Activated CD8-positive, alpha-beta memory T cell treated with anti-CD3 and anti-CD28 coated beads, Interleukin-2, amount 50 U/mL, for 24 hours (primary cell): Measurements from ENCODE around the gene DDIT3.

Experiments
- DNase-seq: peaks from one replicate; pipeline ENCODE4 v3.0.0-alpha.2; 2020; ENCODE audit errors: extremely low read depth

DDIT3 gene

GRCh38 chr12:57547288-57548012 lies 27.1 kb upstream of the DDIT3 start:
- no peak for DNase-seq

GRCh38 chr12:57546438-57547287 lies 26.3 kb upstream of the DDIT3 start, which contains the start of gene DCTN2:
TSS of gene DCTN2 (minus strand) at chr12:57547192. CDS start at chr12:57547063, 129 bp downstream.
- DNase-seq: peak; percentile 83

DNA sequence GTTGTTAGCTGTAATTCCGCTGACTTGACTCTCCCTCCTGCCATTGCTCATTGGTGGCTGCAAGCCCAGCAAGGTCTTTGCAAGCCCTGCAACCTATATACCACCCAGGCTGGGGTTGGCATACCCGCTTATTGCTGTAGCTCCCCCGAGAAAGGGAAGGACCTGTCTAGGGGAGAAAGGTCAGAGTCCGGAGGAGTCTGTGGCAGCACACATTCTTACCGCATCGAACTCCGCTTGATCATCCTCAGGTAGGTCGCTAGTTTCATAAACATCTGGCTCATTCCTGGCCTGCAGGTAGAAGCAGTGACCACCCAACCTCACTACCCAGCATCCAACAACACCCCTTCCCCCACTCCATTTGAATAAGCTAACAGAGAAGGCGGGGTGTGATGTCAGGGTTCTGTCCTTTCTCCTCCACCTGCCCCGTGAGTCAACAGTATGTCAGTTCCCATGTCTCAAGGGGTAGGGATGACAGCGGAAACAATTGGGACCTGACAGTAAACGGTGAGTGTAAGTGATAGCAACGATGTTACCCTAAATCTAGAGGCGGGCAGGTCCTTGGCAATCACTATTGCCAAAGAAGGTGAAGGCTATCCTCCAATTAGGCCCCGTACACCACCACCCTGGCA lies 25.6 kb upstream of the DDIT3 start:
- DNase-seq: no peak

DNA sequence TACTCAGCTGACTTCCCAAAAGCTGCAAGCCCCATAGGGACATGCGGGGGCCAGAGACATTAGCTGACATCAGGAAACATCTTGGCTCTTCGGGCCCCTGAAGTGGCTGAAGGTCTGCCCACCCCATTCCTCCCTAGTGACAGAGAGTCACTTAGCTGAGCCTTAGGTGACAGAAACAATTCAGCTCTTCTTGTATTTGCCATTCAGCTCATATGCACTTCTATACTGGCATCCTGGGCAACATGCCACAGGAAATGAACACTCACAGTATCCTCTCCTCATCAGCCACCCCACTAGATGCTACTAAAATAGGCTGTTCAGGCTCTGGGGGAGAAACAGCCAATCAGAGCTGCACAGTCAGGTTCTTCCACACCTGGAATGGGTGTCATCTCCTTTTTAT lies 23.3 kb upstream of the DDIT3 start:
- no peak for DNase-seq

DNA sequence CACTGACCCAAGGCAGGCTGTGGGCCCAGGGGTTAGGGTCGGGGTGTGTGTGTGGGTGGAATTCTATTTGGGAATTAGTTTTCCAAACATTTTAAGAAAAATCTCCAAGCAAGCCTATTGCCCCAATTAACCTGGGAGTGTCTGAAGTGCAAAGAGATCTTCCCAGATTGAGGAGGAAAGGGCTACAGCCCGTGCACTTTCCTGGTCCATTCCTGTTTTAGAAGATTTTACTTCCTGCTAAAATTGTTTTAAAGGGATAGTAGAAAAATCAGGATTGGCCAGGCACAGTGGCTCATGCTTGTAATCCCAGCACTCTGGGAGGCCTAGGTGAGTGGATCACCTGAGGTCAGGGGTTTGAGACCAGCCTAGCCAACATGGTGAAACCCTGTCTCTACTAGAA lies 21.4 kb upstream of the DDIT3 start:
- DNase-seq: no peak

GRCh38 chr12:57541001-57541400 lies 20.7 kb upstream of the DDIT3 start:
- no peak for DNase-seq

DNA sequence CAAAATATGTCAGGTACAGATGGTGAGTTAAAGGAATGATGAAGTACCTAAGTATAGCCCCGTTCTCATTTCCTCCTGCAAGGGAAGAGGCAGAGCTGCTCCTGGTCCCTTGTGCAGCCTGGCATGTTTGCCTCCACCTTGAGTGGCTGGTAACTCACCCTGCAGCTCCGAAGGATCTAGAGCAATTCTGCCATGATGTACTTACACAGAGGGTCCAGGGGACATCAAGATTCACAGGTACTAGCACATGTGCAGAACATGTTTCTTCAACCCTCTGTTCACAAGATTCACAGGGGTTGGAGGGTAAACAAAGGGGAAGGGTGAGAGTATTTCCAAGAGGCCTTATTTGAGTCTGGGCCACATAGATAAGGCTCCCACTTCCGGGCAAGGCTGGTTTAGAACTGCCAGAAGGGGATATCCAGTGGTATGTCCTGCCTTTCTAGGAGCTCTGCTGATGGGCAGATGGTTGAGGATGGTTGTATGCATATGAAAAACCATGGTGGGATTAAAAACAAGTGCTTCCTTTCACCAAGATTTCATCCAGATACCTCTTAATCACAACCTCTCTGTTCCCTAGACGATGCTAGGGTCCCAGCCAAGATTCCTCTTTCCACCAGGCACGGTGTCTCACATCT lies 18.9 kb upstream of the DDIT3 start:
- DNase-seq: no peak

DNA sequence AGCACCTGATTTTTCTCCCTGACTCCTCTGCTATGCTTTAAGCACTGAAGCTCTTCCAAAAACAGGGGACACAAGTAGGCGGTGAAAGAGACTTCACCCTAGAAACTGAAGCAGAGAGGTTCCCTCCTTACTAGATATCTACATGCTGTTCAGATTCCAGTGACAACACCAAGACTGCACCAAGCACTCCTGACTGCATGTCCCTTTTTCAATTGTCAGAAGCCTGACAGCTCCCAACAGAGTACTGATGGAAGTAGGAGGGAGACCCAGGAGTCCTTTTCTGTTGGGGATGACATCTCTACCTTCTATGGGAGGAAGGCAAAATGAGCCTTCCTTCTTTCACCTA lies 16.3 kb upstream of the DDIT3 start:
- DNase-seq: no peak

GRCh38 chr12:57535764-57536596 lies 15.7 kb upstream of the DDIT3 start:
- DNase-seq: no peak

DNA sequence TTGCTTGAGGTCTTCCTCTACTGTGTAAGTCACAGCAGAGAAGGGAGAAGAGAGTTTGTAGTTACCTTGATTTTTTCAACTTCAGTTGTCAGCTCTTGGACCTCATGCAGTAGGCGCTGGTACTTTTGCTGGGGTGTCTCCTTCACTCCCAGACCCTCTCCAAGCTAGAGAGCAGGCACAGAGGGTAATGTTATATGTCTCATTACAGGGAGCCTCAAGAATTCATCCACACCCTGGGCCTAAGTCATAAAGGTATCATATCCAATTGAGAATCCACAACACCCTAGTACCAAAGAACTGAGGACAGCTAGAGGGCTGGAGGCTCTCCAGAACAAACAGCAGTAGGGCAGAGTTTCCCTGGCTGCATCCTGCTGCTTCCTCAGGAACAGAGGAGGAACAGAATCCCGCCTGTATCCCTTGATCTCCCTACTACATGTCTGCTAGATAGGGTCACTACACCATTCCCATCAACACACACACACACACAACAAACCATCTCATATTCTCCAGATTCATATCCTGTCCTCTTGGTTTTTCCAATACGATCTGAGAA lies 14.8 kb upstream of the DDIT3 start:
- DNase-seq: no peak

DNA sequence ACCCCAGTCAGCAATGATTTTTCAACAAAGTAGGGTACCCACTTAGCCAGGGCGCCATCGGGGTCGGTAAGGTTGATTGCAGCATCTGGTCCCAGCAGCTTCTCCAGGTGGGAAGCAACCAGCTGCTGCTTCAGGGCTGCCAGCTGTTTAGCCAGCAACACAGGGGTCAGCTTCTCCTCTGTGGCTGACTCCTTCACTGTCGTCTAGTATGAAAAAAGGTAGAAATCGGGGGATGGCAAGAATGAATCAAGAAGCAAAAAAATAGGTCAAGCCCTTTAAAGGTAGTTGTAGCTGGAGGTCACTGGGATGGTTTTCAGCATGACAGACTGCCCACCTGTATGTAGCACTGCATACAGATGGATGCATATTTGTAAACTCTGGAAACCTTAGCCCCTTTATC lies 13.9 kb upstream of the DDIT3 start:
- no peak for DNase-seq

DNA sequence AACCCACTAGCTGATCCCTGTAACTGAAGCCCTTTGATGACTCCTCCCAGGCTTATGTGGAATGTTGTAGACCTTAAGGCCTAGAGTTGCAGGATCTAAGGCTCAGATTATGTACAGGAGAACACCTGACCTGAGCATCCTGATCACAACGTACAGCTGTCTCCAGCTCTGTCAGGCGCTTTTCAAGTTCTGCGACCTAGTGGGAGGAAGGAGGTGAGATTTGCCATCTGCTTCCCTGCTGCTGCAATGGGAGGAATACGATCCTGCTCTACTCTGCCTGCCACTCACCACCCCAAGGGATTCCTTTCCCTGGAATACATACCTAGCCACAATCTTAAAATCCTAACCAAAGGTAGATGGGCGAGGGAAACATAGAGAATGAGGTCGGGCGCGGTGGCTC lies 12.8 kb upstream of the DDIT3 start:
- no peak for DNase-seq

- DNase-seq: no peak
These were observed 11.5 kb upstream of the DDIT3 start for GRCh38 chr12:57531836-57532235.

DNA sequence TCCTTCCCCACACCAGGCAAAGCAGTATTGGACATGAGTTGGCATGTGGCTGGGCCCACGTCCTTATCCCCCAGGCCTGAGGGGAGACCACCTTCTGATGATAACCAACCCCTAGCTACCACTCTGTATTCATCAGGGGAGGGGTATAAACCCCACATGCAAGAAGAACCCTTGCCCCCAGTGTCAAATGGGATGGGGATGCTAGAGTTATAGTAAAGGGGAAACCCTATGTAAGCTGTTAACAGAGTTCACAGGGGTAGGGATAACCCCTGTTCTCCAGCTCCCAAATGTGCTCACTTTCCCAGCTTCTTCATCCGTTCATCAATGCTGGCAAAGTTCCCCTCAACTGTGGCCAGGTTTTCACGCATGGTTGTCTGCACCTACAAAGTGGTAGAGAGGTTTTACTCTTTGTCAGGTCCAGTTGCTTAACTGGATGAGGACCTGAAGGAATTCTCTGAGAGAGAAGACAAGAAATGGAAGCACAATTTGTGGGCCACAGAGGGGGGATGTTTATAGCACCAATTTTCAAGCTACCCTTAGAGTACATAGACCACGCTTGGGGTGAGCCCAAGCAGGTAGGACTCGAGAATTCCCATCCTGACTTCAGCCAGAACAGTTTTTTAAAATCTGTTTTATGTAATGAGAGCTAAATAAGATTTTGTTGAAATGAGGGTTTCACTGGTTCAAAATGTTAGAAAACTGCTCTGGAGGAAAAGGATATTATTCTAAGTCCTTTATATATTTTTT lies 10.3 kb upstream of the DDIT3 start:
- DNase-seq: no peak

DNA sequence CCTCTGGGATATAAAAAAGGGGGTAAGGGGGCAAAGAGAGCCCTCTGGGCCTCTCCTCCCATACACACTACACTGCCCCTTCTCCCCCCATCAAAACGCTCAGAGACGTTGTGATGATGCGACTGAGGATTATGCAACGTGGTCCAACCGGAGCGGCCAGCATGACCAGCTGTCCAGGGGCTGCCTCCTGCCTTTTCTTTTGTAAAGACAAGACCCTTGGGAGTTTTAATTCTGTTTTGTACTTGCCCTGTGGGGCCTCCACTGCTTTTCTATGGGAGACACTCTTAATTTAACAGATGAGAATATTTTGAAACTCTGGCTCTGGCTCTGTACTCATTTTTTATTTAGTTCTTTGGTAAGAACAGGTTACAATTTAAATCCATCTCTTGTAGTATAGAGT lies 9.5 kb upstream of the DDIT3 start:
- no peak for DNase-seq

DNA sequence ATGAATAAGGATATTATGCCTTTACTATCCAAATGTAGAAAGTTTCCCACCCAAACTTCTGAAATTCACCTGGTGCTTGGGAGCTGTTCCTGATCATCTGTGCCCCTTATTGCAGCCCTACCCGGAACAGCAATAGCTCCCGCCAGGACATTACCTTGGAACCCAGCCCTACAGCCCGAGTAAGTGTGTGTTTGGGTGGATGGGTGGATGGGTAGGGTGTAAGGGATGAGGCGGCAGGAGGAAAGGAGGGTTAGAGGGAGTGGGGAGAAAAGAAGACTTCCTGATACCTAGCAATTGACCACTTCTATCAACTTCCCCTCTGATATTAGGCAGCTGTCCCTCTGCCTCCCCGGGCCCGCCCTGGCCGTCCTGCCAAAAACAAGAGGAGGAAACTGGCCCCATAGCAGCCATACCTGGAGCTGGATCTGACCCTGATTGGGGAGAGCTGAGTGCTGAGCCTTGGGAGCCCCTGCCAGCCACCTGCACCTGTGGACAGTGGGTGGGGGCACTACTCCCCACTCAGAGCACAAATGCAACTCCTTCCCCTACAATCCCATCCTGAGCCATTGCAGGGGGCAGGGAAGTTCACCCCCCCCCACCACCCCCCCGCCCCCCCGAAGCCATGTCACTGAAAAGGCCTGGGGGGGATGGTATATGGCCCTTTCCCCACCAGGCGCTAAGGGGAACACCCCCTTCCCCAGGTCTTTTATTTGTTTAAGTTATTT lies 8.7 kb upstream of the DDIT3 start:
- no peak for DNase-seq

DNA sequence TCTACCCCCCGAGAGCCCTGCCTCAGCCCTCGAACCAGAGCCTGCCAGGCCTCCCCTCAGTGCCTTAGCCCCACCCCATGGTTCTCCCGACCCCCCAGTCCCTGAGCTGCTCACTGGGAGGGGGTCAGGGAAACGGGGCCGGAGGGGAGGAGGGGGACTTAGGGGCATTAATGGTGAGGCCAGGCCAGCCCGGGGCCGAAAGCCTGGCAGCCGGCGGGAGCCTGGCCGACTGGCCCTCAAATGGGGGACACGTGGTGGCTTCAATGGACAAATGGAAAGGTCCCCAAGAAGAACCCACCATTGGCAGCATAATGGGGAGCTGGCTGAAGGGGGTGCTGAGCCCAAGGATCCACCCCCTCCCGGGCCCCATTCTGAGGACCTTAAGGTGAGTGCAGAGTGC lies 7.9 kb upstream of the DDIT3 start:
- no peak for DNase-seq

DNA sequence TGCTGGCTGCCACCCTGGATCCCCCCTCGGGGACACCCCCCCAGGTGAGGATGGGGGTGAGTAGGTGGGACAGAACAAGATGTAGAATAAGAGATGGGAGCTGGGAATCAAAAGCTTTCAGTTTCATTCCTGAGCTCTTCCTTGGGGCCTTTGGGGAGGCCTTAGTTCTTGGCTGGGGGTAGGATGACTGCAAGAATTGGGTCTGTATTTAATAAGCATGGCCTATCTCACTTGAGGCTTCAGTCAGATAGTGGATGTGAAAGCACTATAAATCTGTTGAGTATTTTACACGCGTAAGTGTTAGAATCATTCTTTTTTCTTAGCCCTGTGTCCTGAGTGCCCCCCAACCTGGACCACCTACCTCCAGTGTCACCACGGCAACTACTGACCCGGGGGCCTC lies 6.9 kb upstream of the DDIT3 start:
- DNase-seq: no peak

GRCh38 chr12:57526477-57527126 lies 6.3 kb upstream of the DDIT3 start:
- DNase-seq: no peak
